Measurements from ENCODE around the gene FBXL7.

Gene FBXL7

GRCh38 chr5:15904899-15905830 is 405.2 kb downstream of the FBXL7 start:
- ATAC-seq = no peak
- H3K36me3 Mint-ChIP-seq (ENCODE audit: low read depth) = no peaks in the 10 kb centered on the region
- no peaks in the 10 kb centered on the region for H3K9me3 Mint-ChIP-seq
- H3K27me3 Mint-ChIP-seq = no peaks in the 10 kb centered on the region
- no peak overlapping the region for H3K27ac Mint-ChIP-seq
- H3K4me3 Mint-ChIP-seq = no peak overlapping the region
- no peak for DNase-seq
- H3K4me1 Mint-ChIP-seq = no peaks in the 10 kb centered on the region

DNA sequence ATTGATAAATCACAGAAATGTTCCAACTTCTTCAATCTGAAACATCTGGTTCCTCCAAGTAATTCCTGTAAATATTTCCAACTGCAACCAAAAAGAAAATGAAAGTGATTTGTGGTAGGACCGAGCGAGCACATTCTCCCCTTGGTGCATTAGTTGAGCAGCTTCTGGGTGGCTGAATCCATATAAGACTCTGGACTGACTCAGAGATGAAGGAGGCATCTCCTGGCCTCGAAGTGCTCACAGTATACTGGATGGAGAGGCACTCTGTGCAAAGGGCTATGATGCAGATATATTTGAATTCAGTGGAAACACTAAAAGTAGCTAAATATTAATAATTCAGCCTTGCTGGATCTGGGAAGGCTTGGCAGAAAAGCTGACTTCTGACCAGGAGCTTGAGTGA is 414.7 kb downstream of the FBXL7 start:
- H3K9me3 Mint-ChIP-seq = peaks cover 3% of the 10 kb centered on the region
- H3K4me3 Mint-ChIP-seq = no peak overlapping the region
- H3K27ac Mint-ChIP-seq = no peak overlapping the region
- no peaks in the 10 kb centered on the region for H3K4me1 Mint-ChIP-seq
- no peaks in the 10 kb centered on the region for H3K36me3 Mint-ChIP-seq (ENCODE audit: low read depth)
- no peak for DNase-seq
- ATAC-seq = no peak
- no peaks in the 10 kb centered on the region for H3K27me3 Mint-ChIP-seq

GRCh38 chr5:15926586-15926985 is 426.6 kb downstream of the FBXL7 start:
- Mint-ChIP-seq H3K4me1 (no peaks in the 10 kb centered on the region), H3K27ac (no peak overlapping the region), H3K27me3 (no peaks in the 10 kb centered on the region), H3K36me3 (ENCODE audit: low read depth) (no peaks in the 10 kb centered on the region), H3K9me3 (no peaks in the 10 kb centered on the region), H3K4me3 (no peak overlapping the region)
- no peak for ATAC-seq
- no peak for DNase-seq

DNA sequence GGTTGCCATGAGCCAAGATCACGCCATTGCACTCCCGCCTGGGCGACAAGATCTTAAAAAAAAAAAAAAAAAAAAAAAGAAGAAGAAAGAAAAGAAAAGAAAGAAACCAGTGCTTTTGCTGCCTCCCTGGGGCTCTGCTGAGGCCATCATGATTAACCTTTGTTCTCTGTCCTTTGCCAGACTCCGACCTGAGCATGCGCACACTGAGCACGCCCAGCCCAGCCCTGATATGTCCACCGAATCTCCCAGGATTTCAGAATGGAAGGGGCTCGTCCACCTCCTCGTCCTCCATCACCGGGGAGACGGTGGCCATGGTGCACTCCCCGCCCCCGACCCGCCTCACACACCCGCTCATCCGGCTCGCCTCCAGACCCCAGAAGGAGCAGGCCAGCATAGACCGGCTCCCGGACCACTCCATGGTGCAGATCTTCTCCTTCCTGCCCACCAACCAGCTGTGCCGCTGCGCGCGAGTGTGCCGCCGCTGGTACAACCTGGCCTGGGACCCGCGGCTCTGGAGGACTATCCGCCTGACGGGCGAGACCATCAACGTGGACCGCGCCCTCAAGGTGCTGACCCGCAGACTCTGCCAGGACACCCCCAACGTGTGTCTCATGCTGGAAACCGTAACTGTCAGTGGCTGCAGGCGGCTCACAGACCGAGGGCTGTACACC is 427.9 kb downstream of the FBXL7 start:
- Mint-ChIP-seq H3K4me1 (no peaks in the 10 kb centered on the region), H3K36me3 (ENCODE audit: low read depth) (no peaks in the 10 kb centered on the region), H3K27ac (no peak overlapping the region), H3K4me3 (no peak overlapping the region), H3K27me3 (no peaks in the 10 kb centered on the region), H3K9me3 (no peaks in the 10 kb centered on the region)
- DNase-seq (no peak), ATAC-seq (no peak)

DNA sequence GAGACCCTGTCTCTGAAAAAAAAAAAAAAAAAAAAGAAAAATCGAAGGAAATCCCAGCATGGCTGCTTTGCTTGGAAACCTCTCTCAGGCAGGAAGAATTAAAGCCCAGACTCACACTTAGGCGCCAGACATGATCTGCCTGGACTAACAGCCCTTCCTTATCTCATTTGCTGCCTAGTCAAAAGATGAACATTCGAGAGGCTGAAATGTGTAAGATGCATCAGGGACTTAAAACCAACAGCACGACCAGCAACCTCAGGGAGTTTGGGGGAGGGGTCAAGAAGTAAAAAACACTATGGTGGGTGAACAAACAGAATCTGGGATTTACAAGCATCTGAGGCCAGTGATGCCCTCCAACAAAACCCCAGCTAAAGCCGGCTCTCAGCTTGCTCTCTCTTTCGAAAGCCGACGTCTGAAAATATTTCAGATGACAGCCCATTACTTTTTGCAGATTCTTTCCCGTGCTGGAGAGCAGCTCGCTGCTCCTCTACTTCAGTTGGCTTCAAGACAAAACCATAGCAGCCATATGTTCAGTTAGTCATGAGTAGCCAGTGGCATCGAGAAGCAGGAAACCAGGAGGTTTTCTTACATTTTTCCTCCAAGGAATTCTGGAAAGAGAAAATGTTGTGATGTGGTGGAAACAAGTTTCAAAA is 429.8 kb downstream of the FBXL7 start:
- H3K4me3 Mint-ChIP-seq = no peak overlapping the region
- H3K4me1 Mint-ChIP-seq = no peaks in the 10 kb centered on the region
- peaks cover 2% of the 10 kb centered on the region for H3K9me3 Mint-ChIP-seq
- no peak overlapping the region for H3K27ac Mint-ChIP-seq
- no peaks in the 10 kb centered on the region for H3K36me3 Mint-ChIP-seq (ENCODE audit: low read depth)
- H3K27me3 Mint-ChIP-seq = no peaks in the 10 kb centered on the region
- DNase-seq (no peak), ATAC-seq (no peak)

DNA sequence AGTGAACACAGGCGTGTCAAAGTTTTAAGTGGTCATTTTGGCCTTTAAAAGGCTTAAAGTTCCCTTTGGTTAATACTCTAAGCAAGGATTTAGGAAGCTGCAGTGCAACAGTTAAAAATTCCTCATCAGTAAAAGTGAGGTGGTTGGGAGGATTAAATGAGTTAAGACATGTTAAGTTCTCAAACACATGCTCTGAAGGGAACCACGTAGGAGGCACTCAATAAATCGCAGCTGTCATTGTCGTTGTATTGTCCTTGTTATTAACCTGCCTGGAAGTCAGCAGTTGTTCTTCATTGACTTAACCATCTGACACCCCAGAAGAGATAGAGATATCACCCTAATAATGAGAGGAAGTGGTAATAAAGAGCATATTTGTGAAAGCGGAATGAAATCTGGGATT is 432.1 kb downstream of the FBXL7 start:
- Mint-ChIP-seq H3K36me3 (ENCODE audit: low read depth) (no peaks in the 10 kb centered on the region), H3K4me3 (no peak overlapping the region)
- DNase-seq = no peak

GRCh38 chr5:15933259-15934207 is 433.6 kb downstream of the FBXL7 start:
- peaks cover 4% of the 10 kb centered on the region for H3K9me3 Mint-ChIP-seq

More for the DNA sequence above, 432.1 kb downstream of the FBXL7 start:
- Mint-ChIP-seq H3K27ac (no peak overlapping the region), H3K9me3 (peaks cover 4% of the 10 kb centered on the region), H3K4me1 (no peaks in the 10 kb centered on the region), H3K27me3 (no peaks in the 10 kb centered on the region)
- ATAC-seq = no peak

GRCh38 chr5:15936505-15937245 is 436.7 kb downstream of the FBXL7 start:
- H3K27ac Mint-ChIP-seq = no peak overlapping the region
- DNase-seq (no peak), ATAC-seq (no peak)
- H3K4me1 Mint-ChIP-seq = no peaks in the 10 kb centered on the region
- H3K4me3 Mint-ChIP-seq = no peak overlapping the region
- no peaks in the 10 kb centered on the region for H3K27me3 Mint-ChIP-seq
- no peaks in the 10 kb centered on the region for H3K36me3 Mint-ChIP-seq (ENCODE audit: low read depth)
- H3K9me3 Mint-ChIP-seq = peaks cover 7% of the 10 kb centered on the region

More at GRCh38 chr5:15933259-15934207, 433.6 kb downstream of the FBXL7 start:
- DNase-seq = no peak
- H3K4me1 Mint-ChIP-seq = no peaks in the 10 kb centered on the region
- no peaks in the 10 kb centered on the region for H3K36me3 Mint-ChIP-seq (ENCODE audit: low read depth)
- no peak overlapping the region for H3K27ac Mint-ChIP-seq
- ATAC-seq = no peak
- no peaks in the 10 kb centered on the region for H3K27me3 Mint-ChIP-seq
- H3K4me3 Mint-ChIP-seq = no peak overlapping the region

DNA sequence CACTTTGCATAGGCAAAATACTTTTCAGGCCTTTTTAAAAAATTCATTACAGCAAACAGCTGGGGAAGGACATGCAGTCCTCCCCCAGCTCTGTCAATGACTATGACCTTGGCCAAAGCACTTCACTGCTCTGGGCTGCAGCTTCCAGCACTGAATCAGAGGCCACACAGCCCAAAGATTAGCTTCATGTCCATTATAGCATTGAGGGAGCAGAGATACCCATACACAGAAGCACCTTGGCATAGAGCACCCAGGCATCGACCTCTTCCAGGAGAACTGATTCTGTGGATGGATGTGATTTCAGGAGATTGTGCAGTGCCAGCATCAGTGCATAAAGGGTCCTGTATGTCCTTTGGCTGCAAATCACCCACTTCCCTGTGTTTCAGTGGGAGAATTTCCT is 437.7 kb downstream of the FBXL7 start:
- H3K36me3 Mint-ChIP-seq (ENCODE audit: low read depth) = no peaks in the 10 kb centered on the region
- no peaks in the 10 kb centered on the region for H3K4me1 Mint-ChIP-seq
- no peak for DNase-seq
- H3K27me3 Mint-ChIP-seq = no peaks in the 10 kb centered on the region
- peaks cover 7% of the 10 kb centered on the region for H3K9me3 Mint-ChIP-seq
- no peak for ATAC-seq
- H3K4me3 Mint-ChIP-seq = no peak overlapping the region
- no peak overlapping the region for H3K27ac Mint-ChIP-seq

DNA sequence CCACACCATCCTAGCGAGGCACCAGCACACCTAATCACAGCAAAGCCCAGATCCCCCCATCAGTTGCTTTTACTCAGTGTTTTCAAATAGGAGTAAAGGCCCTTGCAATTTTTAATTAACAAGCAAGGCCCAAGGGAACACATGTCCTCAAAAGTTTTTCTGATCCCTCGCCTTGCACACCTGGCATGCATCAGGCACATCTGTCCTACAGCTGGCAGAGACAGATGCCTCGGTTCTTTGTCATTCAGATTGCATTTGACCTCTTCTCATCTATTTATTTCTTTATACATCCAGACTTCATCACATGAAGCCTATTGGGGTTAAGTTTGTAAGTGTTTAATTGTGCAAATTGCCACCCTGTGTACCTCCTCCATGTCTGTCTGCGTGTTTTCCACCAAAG is 438.2 kb downstream of the FBXL7 start:
- no peak overlapping the region for H3K27ac Mint-ChIP-seq
- no peaks in the 10 kb centered on the region for H3K36me3 Mint-ChIP-seq (ENCODE audit: low read depth)
- H3K9me3 Mint-ChIP-seq = peaks cover 7% of the 10 kb centered on the region
- no peak overlapping the region for H3K4me3 Mint-ChIP-seq
- no peaks in the 10 kb centered on the region for H3K27me3 Mint-ChIP-seq
- no peaks in the 10 kb centered on the region for H3K4me1 Mint-ChIP-seq
- ATAC-seq (no peak), DNase-seq (no peak)

DNA sequence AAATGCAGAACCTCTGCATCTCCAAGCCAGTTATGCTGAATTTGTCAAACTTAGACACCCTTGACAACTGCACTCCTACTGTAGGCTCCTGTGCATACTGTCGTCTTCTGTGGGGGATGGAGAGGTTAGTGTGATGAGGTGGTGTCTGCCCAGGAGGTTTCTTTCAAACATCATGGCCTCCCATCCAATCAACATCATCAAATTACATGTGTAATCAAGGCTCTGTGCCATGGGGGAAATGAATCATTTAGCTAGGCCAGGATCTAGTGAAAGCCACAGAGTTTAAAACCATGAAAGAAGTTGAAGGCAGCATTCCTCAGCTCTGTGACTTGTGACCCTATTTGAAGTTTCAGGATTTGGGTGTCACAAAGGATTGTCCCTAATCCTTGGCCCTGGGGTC is 439.0 kb downstream of the FBXL7 start:
- ATAC-seq (no peak), DNase-seq (no peak)
- H3K4me1 Mint-ChIP-seq = no peaks in the 10 kb centered on the region
- peaks cover 7% of the 10 kb centered on the region for H3K9me3 Mint-ChIP-seq
- no peak overlapping the region for H3K27ac Mint-ChIP-seq
- no peak overlapping the region for H3K4me3 Mint-ChIP-seq
- no peaks in the 10 kb centered on the region for H3K36me3 Mint-ChIP-seq (ENCODE audit: low read depth)
- no peaks in the 10 kb centered on the region for H3K27me3 Mint-ChIP-seq

DNA sequence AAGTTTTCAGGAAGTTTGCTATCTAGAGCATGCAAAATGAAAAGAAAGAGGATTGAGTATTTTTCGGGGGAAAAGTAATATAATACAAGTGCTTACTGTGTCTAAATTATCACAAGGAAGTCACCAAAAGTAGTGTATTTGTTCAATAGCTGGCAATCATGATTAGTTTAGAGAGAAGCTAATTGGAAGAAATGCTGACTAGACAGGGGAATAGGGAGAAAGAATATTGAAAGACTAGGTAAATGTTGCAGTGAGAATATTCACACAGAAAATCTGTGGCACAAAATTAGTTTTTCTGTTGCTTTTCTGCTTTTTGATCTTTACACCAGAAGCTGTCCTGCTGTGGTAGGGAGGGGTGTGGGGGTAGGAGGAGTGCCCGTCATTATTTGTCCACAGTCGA is 440.9 kb downstream of the FBXL7 start:
- ATAC-seq (no peak), DNase-seq (no peak)
- H3K4me3 Mint-ChIP-seq = no peak overlapping the region
- H3K36me3 Mint-ChIP-seq (ENCODE audit: low read depth) = no peaks in the 10 kb centered on the region
- no peak overlapping the region for H3K27ac Mint-ChIP-seq
- H3K4me1 Mint-ChIP-seq = no peaks in the 10 kb centered on the region
- no peaks in the 10 kb centered on the region for H3K27me3 Mint-ChIP-seq
- H3K9me3 Mint-ChIP-seq = peaks cover 3% of the 10 kb centered on the region

DNA sequence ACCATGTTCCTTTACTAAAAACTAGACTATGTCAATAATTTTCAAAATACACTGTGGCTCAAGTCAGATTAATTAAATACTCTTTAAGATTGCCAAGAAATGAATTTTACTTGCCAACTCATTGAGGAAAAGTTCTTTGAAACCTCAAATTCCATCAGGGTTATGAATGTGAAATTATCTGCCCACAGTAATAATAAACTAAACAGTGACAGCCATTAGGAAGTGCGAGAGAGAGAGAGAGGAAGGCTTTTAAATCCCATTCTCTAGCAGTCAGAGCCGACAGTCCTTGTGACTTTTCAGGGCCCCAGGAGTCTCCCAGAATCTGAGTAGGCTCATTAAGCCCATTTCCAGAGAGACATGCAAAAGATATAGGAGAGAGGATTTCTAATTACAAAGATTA is 443.5 kb downstream of the FBXL7 start:
- no peak overlapping the region for H3K4me3 Mint-ChIP-seq
- H3K36me3 Mint-ChIP-seq (ENCODE audit: low read depth) = no peaks in the 10 kb centered on the region
- no peaks in the 10 kb centered on the region for H3K4me1 Mint-ChIP-seq
- no peak for DNase-seq
- no peaks in the 10 kb centered on the region for H3K27me3 Mint-ChIP-seq
- peaks cover 3% of the 10 kb centered on the region for H3K9me3 Mint-ChIP-seq
- ATAC-seq = no peak
- H3K27ac Mint-ChIP-seq = no peak overlapping the region
